ENCODE measurements around the gene GNMT.
A peak's percentile ranks its signal among the peaks of the same experiment; 100 is the strongest.

The GNMT gene

GRCh38 chr6:42929821-42930360 is 30.7 kb upstream of the GNMT start:
- Histone ChIP-seq H3K9me3 (ENCODE audit: control insufficient read depth, insufficient read depth, low read length) (no peaks in the 10 kb centered on the region), H3K4me2 (ENCODE audit: low read length) (peak overlapping the region; percentile 73), H3K79me2 (ENCODE audit: control insufficient read depth, low read length) (peaks cover 48% of the 10 kb centered on the region)

DNA sequence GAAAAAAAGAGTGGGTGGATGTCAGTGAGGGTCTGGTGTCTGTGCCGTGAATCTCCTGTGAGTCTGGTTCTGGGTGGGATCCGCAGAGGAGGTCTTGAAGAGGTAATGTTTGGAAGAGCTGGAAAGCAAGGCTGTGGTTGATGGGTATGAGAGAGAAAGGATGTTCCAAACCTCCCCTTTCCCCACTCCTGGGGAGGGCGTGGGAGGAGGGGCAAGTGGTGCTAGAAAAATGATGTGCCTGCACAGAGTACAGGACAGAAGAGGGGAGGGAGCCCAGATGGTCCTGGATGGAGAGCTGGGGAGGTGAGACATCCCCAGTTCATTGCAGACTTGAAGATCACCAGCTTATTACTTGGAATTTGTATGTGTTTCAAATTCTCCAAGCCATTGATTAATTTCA is 28.1 kb upstream of the GNMT start:
- peaks cover 34% of the 10 kb centered on the region for H3K4me1 ChIP-seq (ENCODE audit: control insufficient read depth, low read length)
- H3K9me3 ChIP-seq (ENCODE audit: control insufficient read depth, insufficient read depth, low read length), result no peaks in the 10 kb centered on the region
- no peak overlapping the region for H3K27ac ChIP-seq (ENCODE audit: low read depth, low read length)
- H3F3A ChIP-seq (ENCODE audit: control insufficient read depth, insufficient read depth), result peaks cover 22% of the 10 kb centered on the region
- no peak for TF ChIP-seq EZH2phosphoT487 (IDR thresholded peaks at IDR 0.05; ENCODE audit: borderline replicate concordance, low read length)
- TF ChIP-seq, protein P1, sequence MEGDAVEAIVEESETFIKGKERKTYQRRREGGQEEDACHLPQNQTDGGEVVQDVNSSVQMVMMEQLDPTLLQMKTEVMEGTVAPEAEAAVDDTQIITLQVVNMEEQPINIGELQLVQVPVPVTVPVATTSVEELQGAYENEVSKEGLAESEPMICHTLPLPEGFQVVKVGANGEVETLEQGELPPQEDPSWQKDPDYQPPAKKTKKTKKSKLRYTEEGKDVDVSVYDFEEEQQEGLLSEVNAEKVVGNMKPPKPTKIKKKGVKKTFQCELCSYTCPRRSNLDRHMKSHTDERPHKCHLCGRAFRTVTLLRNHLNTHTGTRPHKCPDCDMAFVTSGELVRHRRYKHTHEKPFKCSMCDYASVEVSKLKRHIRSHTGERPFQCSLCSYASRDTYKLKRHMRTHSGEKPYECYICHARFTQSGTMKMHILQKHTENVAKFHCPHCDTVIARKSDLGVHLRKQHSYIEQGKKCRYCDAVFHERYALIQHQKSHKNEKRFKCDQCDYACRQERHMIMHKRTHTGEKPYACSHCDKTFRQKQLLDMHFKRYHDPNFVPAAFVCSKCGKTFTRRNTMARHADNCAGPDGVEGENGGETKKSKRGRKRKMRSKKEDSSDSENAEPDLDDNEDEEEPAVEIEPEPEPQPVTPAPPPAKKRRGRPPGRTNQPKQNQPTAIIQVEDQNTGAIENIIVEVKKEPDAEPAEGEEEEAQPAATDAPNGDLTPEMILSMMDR (IDR thresholded peaks at IDR 0.05; ENCODE audit: low read depth, low read length, poor library complexity, severe bottlenecking), result no peak
- no peaks in the 10 kb centered on the region for H3K9me2 ChIP-seq (replicated peaks; ENCODE audit: control insufficient read depth, low read length)
- H3K27me3 ChIP-seq (ENCODE audit: control insufficient read depth, low read length), result no peaks in the 10 kb centered on the region
- peak overlapping the region; percentile 73 for H3K4me2 ChIP-seq (ENCODE audit: low read length)
- peaks cover 12% of the 10 kb centered on the region for H4K20me1 ChIP-seq (ENCODE audit: control insufficient read depth, insufficient read depth, low read depth, low read length)
- H3K36me3 ChIP-seq (ENCODE audit: control insufficient read depth, low read length), result peaks cover 69% of the 10 kb centered on the region
- peaks cover 62% of the 10 kb centered on the region for H3K79me2 ChIP-seq (ENCODE audit: control insufficient read depth, low read length)
- peak overlapping the region; percentile 48 for H3K4me3 ChIP-seq (ENCODE audit: low read length)

More at GRCh38 chr6:42929821-42930360, 30.7 kb upstream of the GNMT start:
- peaks cover 41% of the 10 kb centered on the region for H3K4me1 ChIP-seq (ENCODE audit: control insufficient read depth, low read length)
- H3K27me3 ChIP-seq (ENCODE audit: control insufficient read depth, low read length), result no peaks in the 10 kb centered on the region
- H3K27ac ChIP-seq (ENCODE audit: low read depth, low read length), result peak overlapping the region; percentile 96
- peaks cover 12% of the 10 kb centered on the region; the same call in 1 of the 2 replicates for H4K20me1 ChIP-seq (ENCODE audit: control insufficient read depth, insufficient read depth, low read depth, low read length)
- H3K4me3 ChIP-seq (ENCODE audit: low read length), result peak overlapping the region; percentile 80
- H3K36me3 ChIP-seq (ENCODE audit: control insufficient read depth, low read length), result peaks cover 46% of the 10 kb centered on the region
- no peaks in the 10 kb centered on the region for H3K9me2 ChIP-seq (replicated peaks; ENCODE audit: control insufficient read depth, low read length)
- no peak for TF ChIP-seq EZH2phosphoT487 (IDR thresholded peaks at IDR 0.05; ENCODE audit: borderline replicate concordance, low read length)
- TF ChIP-seq, protein P1 (IDR thresholded peaks at IDR 0.05; ENCODE audit: low read depth, low read length, poor library complexity, severe bottlenecking), result no peak
- peaks cover 22% of the 10 kb centered on the region for H3F3A ChIP-seq (ENCODE audit: control insufficient read depth, insufficient read depth)

DNA sequence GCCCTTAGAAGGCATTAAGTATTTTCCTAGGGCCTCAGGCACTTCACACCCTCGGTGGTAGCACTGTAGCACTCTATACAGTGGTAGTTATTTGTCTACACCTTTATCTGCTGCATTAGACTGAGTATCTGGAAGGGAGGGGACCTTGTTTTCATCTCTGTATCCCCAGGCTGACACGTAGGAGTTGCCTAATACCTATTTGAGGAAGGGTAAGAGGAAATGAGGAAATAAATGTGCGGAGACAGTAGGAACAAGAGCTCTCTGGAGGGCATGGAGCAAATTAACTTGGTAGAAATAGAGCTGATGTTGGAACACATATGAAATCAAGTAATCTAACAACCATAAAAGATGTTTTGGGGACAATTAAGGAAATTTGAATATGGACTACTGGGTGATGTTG is 27.3 kb upstream of the GNMT start:
- no peak overlapping the region for H3K27ac ChIP-seq (ENCODE audit: low read depth, low read length)
- no peaks in the 10 kb centered on the region for H3K9me3 ChIP-seq (ENCODE audit: control insufficient read depth, insufficient read depth, low read length)
- peak overlapping the region; percentile 48 for H3K4me3 ChIP-seq (ENCODE audit: low read length)
- peaks cover 77% of the 10 kb centered on the region for H3K36me3 ChIP-seq (ENCODE audit: control insufficient read depth, low read length)
- peaks cover 29% of the 10 kb centered on the region for H3K4me1 ChIP-seq (ENCODE audit: control insufficient read depth, low read length)
- H3K9me2 ChIP-seq (replicated peaks; ENCODE audit: control insufficient read depth, low read length), result no peaks in the 10 kb centered on the region
- H3F3A ChIP-seq (ENCODE audit: control insufficient read depth, insufficient read depth), result peaks cover 20% of the 10 kb centered on the region
- peaks cover 12% of the 10 kb centered on the region for H4K20me1 ChIP-seq (ENCODE audit: control insufficient read depth, insufficient read depth, low read depth, low read length)
- H3K79me2 ChIP-seq (ENCODE audit: control insufficient read depth, low read length), result peaks cover 62% of the 10 kb centered on the region
- no peaks in the 10 kb centered on the region for H3K27me3 ChIP-seq (ENCODE audit: control insufficient read depth, low read length)
- TF ChIP-seq, protein P1 (IDR thresholded peaks at IDR 0.05; ENCODE audit: low read depth, low read length, poor library complexity, severe bottlenecking), result no peak
- no peak for TF ChIP-seq EZH2phosphoT487 (IDR thresholded peaks at IDR 0.05; ENCODE audit: borderline replicate concordance, low read length)
- H3K4me2 ChIP-seq (ENCODE audit: low read length), result peak overlapping the region; percentile 73
